ENCODE measurements around the gene CDCA7L. TPM values are rescaled to one million over a fixed set of nuclear protein-coding genes. Genes with fewer than 3 reads are reported as not detected.

The CDCA7L gene
- total RNA-seq, 1 donor from 2014 or later = 6.1 TPM

DNA sequence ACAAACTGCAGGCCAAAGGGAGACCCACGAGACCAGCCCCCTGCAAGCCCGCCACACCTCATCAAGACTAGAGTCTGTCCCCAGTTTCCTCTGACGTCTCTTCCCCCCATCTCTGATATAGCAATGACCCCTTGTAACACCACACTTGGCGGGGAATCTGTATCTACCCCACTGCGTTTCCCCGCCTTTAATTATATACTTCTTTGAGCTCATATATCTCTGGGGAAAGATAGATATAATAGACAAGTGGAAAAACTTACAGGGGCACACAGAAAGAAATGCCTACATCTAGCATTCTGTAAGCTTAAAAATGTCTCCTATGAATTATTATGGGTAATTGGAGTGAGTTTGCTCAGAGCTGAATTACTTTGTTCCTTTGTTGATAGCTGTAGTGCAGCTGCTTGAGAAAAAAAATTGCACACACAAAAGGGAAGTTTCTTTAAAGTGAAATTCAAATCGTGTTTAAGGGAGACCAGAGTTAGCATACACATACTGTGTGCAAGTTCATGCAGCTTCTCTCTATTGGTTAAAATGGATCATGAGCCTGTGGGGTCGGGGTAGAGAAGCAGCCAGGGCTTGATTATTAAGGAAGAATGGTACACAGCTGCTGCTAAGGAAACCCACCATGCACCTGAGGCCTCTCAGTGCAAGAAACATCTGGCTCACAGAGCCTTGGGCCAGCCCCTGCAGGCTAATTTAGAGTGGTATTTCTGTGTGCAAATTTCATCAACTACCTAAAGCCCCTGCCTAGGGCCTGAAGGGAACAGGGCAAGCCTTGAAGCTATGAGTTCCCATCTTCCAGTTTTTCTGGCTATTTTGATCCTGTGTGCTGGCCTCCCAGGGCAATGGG lies 32.5 kb downstream of the CDCA7L start:
- TF ChIP-seq, protein P1, sequence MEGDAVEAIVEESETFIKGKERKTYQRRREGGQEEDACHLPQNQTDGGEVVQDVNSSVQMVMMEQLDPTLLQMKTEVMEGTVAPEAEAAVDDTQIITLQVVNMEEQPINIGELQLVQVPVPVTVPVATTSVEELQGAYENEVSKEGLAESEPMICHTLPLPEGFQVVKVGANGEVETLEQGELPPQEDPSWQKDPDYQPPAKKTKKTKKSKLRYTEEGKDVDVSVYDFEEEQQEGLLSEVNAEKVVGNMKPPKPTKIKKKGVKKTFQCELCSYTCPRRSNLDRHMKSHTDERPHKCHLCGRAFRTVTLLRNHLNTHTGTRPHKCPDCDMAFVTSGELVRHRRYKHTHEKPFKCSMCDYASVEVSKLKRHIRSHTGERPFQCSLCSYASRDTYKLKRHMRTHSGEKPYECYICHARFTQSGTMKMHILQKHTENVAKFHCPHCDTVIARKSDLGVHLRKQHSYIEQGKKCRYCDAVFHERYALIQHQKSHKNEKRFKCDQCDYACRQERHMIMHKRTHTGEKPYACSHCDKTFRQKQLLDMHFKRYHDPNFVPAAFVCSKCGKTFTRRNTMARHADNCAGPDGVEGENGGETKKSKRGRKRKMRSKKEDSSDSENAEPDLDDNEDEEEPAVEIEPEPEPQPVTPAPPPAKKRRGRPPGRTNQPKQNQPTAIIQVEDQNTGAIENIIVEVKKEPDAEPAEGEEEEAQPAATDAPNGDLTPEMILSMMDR (IDR thresholded peaks at IDR 0.05; ENCODE audit: partially characterized antibody, unreplicated experiment) = no peak
- peaks cover 2% of the 10 kb centered on the region for H3K9me3 Mint-ChIP-seq (ENCODE audit: unreplicated experiment)
- no peak overlapping the region for H3K4me3 Mint-ChIP-seq (ENCODE audit: unreplicated experiment)
- H3K27me3 Mint-ChIP-seq (ENCODE audit: unreplicated experiment) = peaks cover 4% of the 10 kb centered on the region
- H3K27ac Mint-ChIP-seq (ENCODE audit: unreplicated experiment) = no peak overlapping the region
- DNase-seq = no peak
- H3K4me1 Mint-ChIP-seq (ENCODE audit: low read depth, unreplicated experiment) = no peaks in the 10 kb centered on the region
- H3K36me3 Mint-ChIP-seq (ENCODE audit: unreplicated experiment) = no peaks in the 10 kb centered on the region

DNA sequence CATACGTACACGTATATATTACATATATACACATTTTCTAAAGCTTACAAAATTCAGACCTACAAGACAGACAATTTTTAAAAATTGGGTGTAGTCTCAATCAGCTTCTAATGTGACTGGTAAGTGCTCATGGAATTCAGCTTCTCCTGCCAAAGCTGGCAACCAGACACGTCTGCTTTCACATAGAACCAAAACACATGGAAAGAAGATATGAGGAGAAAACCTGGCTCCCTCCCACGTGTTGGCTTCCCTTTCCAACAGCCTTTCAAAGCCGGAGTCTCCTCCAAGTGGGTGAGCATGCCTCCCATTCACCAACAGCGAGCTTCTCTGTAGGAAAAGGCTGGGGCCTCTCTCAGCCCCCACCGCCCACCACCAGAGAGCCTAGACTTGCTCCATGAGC lies 33.4 kb downstream of the CDCA7L start:
- Mint-ChIP-seq H3K4me1 (ENCODE audit: low read depth, unreplicated experiment) (no peaks in the 10 kb centered on the region), H3K36me3 (ENCODE audit: unreplicated experiment) (no peaks in the 10 kb centered on the region), H3K9me3 (ENCODE audit: unreplicated experiment) (peaks cover 2% of the 10 kb centered on the region), H3K4me3 (ENCODE audit: unreplicated experiment) (no peak overlapping the region), H3K27me3 (ENCODE audit: unreplicated experiment) (peaks cover 4% of the 10 kb centered on the region), H3K27ac (ENCODE audit: unreplicated experiment) (no peak overlapping the region)
- DNase-seq = no peak
- TF ChIP-seq, protein P1 (IDR thresholded peaks at IDR 0.05; ENCODE audit: partially characterized antibody, unreplicated experiment) = no peak

GRCh38 chr7:21911341-21911875 lies 34.3 kb downstream of the CDCA7L start:
- no peaks in the 10 kb centered on the region for H3K36me3 Mint-ChIP-seq (ENCODE audit: unreplicated experiment)
- no peaks in the 10 kb centered on the region for H3K4me1 Mint-ChIP-seq (ENCODE audit: low read depth, unreplicated experiment)
- peaks cover 4% of the 10 kb centered on the region for H3K27me3 Mint-ChIP-seq (ENCODE audit: unreplicated experiment)
- DNase-seq = no peak
- no peak overlapping the region for H3K4me3 Mint-ChIP-seq (ENCODE audit: unreplicated experiment)
- H3K27ac Mint-ChIP-seq (ENCODE audit: unreplicated experiment) = no peak overlapping the region
- peaks cover 2% of the 10 kb centered on the region for H3K9me3 Mint-ChIP-seq (ENCODE audit: unreplicated experiment)
- TF ChIP-seq, protein P1 (IDR thresholded peaks at IDR 0.05; ENCODE audit: partially characterized antibody, unreplicated experiment) = no peak

DNA sequence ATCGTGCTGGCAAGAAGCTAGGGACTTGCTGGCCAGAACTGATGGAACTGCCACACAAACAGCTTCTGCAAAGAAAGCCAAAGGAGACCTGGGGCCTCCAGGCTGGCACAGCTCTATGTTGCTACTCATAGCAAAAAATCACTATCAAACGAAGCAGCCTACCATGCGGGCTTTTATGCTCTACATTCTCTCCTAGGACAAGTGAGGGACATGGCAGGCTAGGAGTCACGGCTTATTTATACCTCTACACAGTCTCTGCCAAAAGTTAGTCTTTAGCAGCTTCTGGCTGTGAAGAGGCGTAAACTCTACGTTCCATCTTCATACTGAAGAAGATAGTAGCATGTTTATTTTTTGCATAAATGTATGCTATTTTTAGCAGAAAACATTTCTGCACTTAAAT lies 35.4 kb downstream of the CDCA7L start:
- TF ChIP-seq, protein P1 (IDR thresholded peaks at IDR 0.05; ENCODE audit: partially characterized antibody, unreplicated experiment) = no peak
- H3K9me3 Mint-ChIP-seq (ENCODE audit: unreplicated experiment) = no peaks in the 10 kb centered on the region
- no peak overlapping the region for H3K27ac Mint-ChIP-seq (ENCODE audit: unreplicated experiment)
- H3K36me3 Mint-ChIP-seq (ENCODE audit: unreplicated experiment) = no peaks in the 10 kb centered on the region
- H3K27me3 Mint-ChIP-seq (ENCODE audit: unreplicated experiment) = peaks cover 4% of the 10 kb centered on the region
- no peaks in the 10 kb centered on the region for H3K4me1 Mint-ChIP-seq (ENCODE audit: low read depth, unreplicated experiment)
- no peak for DNase-seq
- no peak overlapping the region for H3K4me3 Mint-ChIP-seq (ENCODE audit: unreplicated experiment)

GRCh38 chr7:21908746-21909145 lies 37.0 kb downstream of the CDCA7L start:
- Mint-ChIP-seq H3K27ac (ENCODE audit: unreplicated experiment) (no peak overlapping the region), H3K4me1 (ENCODE audit: low read depth, unreplicated experiment) (no peaks in the 10 kb centered on the region), H3K27me3 (ENCODE audit: unreplicated experiment) (peaks cover 4% of the 10 kb centered on the region), H3K9me3 (ENCODE audit: unreplicated experiment) (peaks cover 1% of the 10 kb centered on the region), H3K4me3 (ENCODE audit: unreplicated experiment) (no peak overlapping the region), H3K36me3 (ENCODE audit: unreplicated experiment) (no peaks in the 10 kb centered on the region)
- DNase-seq = no peak
- TF ChIP-seq, protein P1 (IDR thresholded peaks at IDR 0.05; ENCODE audit: partially characterized antibody, unreplicated experiment) = no peak

Data from glutamatergic neuron (in vitro differentiated cells).